DMS53 treated with DMSO at 0.1 percent for 48 hours (cell line): ENCODE data around the gene GRID2IP.

ENCODE experiments used
- DNase-seq: peaks from one replicate; lab custom pipeline; 2025; ENCODE audit not compliant: unreplicated experiment; lab: John Stamatoyannopoulos, UW

GRID2IP gene

GRCh38 chr7:6528401-6529130 lies 22.7 kb downstream of the GRID2IP start:
- no peak for DNase-seq

GRCh38 chr7:6526997-6527378 lies 24.3 kb downstream of the GRID2IP start:
- no peak for DNase-seq

GRCh38 chr7:6520163-6520981 lies 30.9 kb downstream of the GRID2IP start:
- no peak for DNase-seq

GRCh38 chr7:6516387-6516983 lies 34.8 kb downstream of the GRID2IP start:
- DNase-seq = peak; percentile 88

DNA sequence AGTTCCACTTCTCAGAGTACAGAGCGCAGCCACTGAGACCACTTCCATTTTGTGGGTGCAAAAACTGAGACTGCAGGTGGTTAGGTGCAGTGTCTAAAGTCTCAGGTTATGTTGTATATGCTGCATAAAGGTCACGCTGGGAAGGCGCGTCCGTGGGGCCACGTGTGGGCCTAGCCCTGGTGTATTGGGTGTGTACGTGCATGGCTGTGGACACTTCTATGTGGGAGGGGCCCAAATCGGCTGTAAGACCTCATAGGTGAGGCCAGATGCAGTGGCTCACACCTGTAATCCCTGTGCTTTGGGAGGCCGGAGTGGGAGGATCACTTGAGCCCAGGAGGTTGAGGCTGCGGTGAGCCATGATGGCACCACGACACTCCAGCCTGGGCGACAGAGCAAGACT lies 37.7 kb downstream of the GRID2IP start:
- DNase-seq = no peak

- no peak for DNase-seq
Measured at GRCh38 chr7:6512892-6513291, 38.4 kb downstream of the GRID2IP start.

- no peak for DNase-seq
Measured at GRCh38 chr7:6510476-6511133, 40.7 kb downstream of the GRID2IP start.

- DNase-seq = no peak
Measured at GRCh38 chr7:6508950-6509349, 42.3 kb downstream of the GRID2IP start.

DNA sequence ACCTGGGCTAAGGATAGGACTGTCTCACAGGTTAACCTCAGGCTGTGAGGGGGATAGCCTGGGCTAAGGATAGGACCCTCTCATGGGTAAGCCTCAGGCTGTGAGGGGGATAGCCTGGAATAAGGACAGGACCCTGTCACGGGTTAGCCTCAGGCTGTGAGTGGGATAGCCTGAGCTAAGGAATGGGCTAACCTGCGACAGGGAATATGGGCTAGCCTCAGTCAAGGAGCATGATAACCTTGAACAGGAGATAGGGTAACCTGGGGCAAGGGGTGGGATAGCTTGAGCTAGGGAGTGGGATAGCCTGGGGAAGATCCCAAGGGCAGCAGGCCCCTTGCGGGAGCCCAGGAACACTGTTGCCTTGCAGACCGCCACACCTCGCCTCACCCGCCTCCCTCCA lies 42.7 kb downstream of the GRID2IP start:
- DNase-seq = no peak

DNA sequence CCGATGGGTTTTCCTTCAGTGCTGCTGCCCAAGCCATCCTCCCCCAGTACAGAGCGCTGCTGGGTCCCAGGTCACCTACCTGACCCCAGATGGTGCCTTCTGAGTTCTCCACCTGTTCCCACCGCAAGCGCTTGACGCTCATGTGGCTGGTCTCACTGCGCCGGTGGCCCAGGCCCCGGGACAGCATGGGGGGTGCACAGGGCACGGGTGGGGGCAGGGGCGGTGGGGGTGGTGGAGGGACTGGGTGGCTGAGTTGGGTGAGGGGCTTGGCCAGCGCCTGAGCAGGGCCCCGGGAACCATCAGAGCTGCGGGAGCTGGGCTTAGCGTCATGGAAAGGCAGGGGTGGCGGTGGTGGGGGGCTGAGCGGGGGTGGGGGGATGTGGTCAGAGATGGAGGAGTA lies 43.4 kb downstream of the GRID2IP start:
- no peak for DNase-seq

GRCh38 chr7:6505685-6506559 lies 45.3 kb downstream of the GRID2IP start:
- DNase-seq = no peak

DNA sequence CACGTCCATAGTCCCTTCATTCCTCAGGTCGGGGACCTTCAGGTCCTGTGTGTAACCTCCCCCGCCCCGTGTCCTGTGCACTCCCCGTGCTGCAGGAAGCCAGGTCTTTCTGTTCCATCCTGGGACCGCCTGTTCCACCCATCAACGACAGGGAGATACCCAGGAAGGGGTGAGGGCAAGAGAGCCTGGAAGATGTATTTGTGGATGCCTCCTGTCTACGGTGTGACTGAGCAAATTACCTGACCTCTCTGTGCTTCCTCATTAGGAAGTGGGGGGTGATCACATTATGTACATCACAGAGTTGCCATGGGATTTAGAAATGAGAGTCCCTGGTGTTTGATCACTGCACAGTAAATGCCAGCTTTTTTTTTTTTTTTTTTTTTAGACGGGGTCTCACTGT lies 46.3 kb downstream of the GRID2IP start:
- DNase-seq = no peak

GRCh38 chr7:6502886-6503285 lies 48.4 kb downstream of the GRID2IP start:
- no peak for DNase-seq

GRCh38 chr7:6501586-6502564 lies 49.4 kb downstream of the GRID2IP start:
- no peak for DNase-seq

DNA sequence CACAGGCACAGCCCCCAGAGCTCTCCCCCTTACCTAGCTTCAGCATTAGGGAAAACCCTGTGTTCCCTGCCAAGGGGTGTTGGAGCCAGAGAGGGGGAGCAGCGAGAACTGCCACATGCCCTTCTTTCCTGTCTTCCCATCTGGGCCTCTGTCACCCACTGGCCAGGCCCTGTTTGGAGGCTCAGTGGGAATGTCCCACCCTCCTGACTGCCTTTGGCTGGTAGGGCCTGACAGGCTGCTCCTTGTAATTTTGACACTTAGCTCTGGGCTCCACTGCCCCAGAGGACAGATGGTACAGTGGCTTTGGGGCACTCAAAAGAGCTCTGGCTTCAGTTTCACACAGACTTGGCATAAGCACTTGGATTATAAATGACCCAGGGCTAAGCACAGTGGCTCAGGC lies 50.6 kb downstream of the GRID2IP start:
- no peak for DNase-seq

DNA sequence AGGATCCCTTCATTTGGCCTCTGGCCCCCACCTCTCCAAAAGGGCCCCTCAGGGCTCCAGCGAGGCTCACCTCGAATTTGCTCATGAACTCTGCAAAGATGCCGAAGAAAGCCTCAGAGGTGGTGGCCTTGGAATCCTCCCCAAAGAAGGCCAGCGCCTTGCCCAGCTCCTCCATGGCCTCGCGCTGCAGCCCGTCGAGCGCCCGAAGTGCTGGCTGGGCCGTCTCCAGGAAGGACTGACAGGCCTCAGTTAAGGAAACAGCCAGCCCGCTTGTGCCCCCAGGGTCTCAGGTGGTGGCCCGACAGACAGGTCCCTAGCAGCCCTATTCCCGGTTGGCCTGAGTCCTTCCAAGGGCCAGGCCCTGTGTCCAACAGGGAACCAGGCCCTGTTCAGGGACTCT lies 53.3 kb downstream of the GRID2IP start:
- DNase-seq = no peak

- DNase-seq = no peak
Measured at GRCh38 chr7:6497637-6497905, 53.7 kb downstream of the GRID2IP start.

DNA sequence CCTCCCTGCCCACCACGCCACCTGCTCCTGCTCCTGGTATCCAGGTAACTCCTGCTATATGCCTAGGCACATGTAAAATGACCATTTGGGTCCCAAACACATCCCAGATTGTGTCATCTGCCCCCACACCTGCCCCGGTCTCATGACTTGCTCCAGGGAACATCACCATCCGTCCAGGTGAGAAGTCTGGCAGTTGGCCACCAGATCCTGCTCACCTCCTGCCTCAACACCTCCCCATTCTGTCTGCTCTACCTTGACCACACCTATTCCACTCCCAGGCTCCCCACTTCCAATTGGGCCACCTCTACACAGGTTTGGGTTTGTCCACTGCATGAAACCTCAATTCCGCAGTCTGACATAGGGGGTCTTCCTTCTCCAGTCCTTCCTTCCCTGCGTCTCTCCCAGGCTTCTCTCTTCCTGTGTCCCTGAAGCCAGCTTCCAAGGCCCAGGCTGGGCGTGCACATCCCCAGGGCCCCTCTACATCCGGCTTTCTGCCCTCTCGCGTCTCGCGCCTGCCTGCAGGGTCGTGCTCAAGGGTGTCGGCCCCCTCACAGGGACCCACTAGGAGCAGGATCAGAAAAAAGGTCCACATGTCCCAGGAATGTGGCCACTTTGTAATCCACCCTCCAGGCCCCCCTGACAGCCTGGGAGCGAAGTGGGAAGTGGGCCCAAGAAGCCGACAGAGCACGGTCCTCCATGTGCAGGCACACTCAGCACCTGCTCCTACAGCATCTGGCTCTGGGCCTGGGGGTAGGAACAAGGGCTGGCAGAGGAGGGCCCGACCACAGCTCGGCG lies 54.2 kb downstream of the GRID2IP start:
- no peak for DNase-seq
